PC-3 (cell line): ENCODE results near the gene TAF4. TPM values are rescaled to one million over a fixed set of nuclear protein-coding genes. Genes with fewer than 3 reads are reported as not detected.

Experiments used
- ATAC-seq: fragments of 200-7000 bp; cut with Tn5 transposase; 2 replicates; pipeline ENCODE4 v1.9.1; 2020; ENCODE audit warnings: mild to moderate bottlenecking, moderate library complexity
- BruUV-seq: library from RNA; stranded (reverse); fragments of 400-500 nt; replicated peaks from 2 replicates; lab custom pipeline; 2021; lab: Mats Ljungman, UMichigan
- CTCF ChIA-PET: fragments of 300-600 bp; sonication (Branson Sonifier 250); formaldehyde crosslinking; loops from one replicate; lab custom pipeline; 2022; ENCODE audit warnings: antibody characterized with exemption; lab: Charles Lee
- POLR2A ChIA-PET: fragments of 300-600 bp; sonication (Branson Sonifier 250); formaldehyde crosslinking; loops from one replicate; lab custom pipeline; 2022; ENCODE audit warnings: antibody characterized with exemption; ENCODE audit not compliant: unreplicated experiment; lab: Charles Lee
- DNase-seq: peaks from one replicate; pipeline ENCODE4 v3.0.0-alpha.2; 2015
- H2AFZ ChIP-seq: fragments of 300-600 bp; sonication (generic); 2 replicates; pipeline ENCODE4 v1.6.0; 2016; ENCODE audit warnings: antibody characterized with exemption, low read length
- H3F3A ChIP-seq: fragments of 300-600 bp; sonication (generic); one replicate; pipeline ENCODE4 v1.6.0; 2017; ENCODE audit warnings: antibody characterized with exemption, low read length, control low read depth, mild to moderate bottlenecking; ENCODE audit not compliant: unreplicated experiment
- H3K27ac ChIP-seq: fragments of 300-600 bp; sonication (generic); 2 replicates; pipeline ENCODE4 v1.5.1; 2016; ENCODE audit warnings: mild to moderate bottlenecking, low read length
- H3K27me3 ChIP-seq: fragments of 300-600 bp; sonication (generic); 2 replicates; pipeline ENCODE4 v1.6.1; 2016; ENCODE audit warnings: low read length, mixed read lengths
- H3K36me3 ChIP-seq: fragments of 300-600 bp; sonication (generic); 2 replicates; pipeline ENCODE4 v1.6.1; 2016; ENCODE audit warnings: low read depth, mixed run types, low read length, mixed read lengths
- H3K4me1 ChIP-seq: fragments of 300-600 bp; sonication (generic); 2 replicates; pipeline ENCODE4 v1.5.1; 2016; ENCODE audit warnings: low read length; ENCODE audit not compliant: insufficient read depth
- H3K4me2 ChIP-seq: fragments of 300-600 bp; sonication (generic); 2 replicates; pipeline ENCODE4 v1.6.0; 2016; ENCODE audit warnings: low read length
- H3K4me3 ChIP-seq: fragments of 300-600 bp; sonication (generic); 2 replicates; pipeline ENCODE4 v1.5.1; 2016; ENCODE audit warnings: mild to moderate bottlenecking, low read length, mixed read lengths
- H3K79me2 ChIP-seq: fragments of 300-600 bp; sonication (generic); 2 replicates; pipeline ENCODE4 v1.6.1; 2017; ENCODE audit warnings: low read length, mixed read lengths
- H3K9ac ChIP-seq: fragments of 300-600 bp; sonication (generic); 2 replicates; pipeline ENCODE4 v1.6.0; 2016; ENCODE audit warnings: mild to moderate bottlenecking, low read length
- H3K9me2 ChIP-seq: fragments of 300-600 bp; sonication (generic); replicated peaks from 2 replicates; pipeline ENCODE4 v1.6.1; 2016; ENCODE audit warnings: mixed run types, low read length, mixed read lengths
- H3K9me3 ChIP-seq: fragments of 300-600 bp; sonication (generic); 2 replicates; pipeline ENCODE4 v1.6.1; 2016; ENCODE audit warnings: low read length, mixed read lengths
- H4K20me1 ChIP-seq: fragments of 300-600 bp; sonication (generic); 2 replicates; pipeline ENCODE4 v1.6.1; 2016; ENCODE audit warnings: low read length, mixed read lengths
- CTCF ChIP-seq: fragments of 300-600 bp; sonication (generic); conservative IDR thresholded peaks from 2 replicates; pipeline ENCODE4 v1.5.1; 2017; ENCODE audit warnings: antibody characterized with exemption, low read depth, mild to moderate bottlenecking, low read length
- EZH2 ChIP-seq: fragments of 300-600 bp; sonication (generic); IDR thresholded peaks from one replicate; pipeline ENCODE4 v1.6.1; 2017; ENCODE audit warnings: antibody characterized with exemption, mild to moderate bottlenecking, low read length; ENCODE audit not compliant: unreplicated experiment
- EZH2phosphoT487 ChIP-seq: fragments of 300-600 bp; sonication (generic); IDR thresholded peaks from 2 replicates; pipeline ENCODE4 v1.6.1; 2018; ENCODE audit warnings: mild to moderate bottlenecking, antibody characterized with exemption, low read length, borderline replicate concordance
- intact Hi-C: fragments of 100-400 bp; cut with micrococcal nuclease; formaldehyde crosslinking; loops from 2 replicates; pipeline ENCODE4 v1.9.0; 2023
- total RNA-seq: library from RNA; depleted of rRNA; stranded (reverse); fragments of >200 nt; gene quantifications from 2 replicates; pipeline ENCODE4 v1.2.3, GENCODE V29; 2014

Gene TAF4
- total RNA-seq, 1 experiment from 2014 or later = 9.6 TPM

DNA sequence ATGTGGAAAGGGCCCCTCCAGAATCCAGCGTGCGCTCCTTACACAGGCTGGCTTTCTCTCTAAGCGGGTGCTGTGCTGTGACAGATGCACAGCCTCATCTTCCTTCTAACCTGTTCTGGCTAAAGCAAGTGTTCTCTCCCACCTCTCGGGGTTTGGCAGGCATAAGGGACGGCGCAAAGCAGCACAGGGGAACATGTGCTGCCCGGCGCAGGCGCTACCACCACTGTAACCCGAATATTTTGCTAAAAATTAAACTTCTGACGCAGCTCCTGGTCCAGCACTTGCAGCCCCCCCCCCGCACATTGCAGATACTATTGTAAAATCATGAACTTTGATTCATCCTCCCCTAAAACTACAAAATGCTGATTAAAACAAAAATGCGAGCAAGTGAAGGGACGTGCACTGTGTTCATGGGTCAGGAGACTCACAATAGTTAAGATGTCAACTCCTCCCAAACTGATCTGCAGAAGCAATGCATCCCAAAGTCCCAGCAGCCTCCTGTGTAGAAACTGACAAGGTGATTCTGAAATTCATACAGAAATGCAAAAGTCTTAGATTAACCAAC lies 43.0 kb downstream of the TAF4 start:
- ATAC-seq = no peak
- Histone ChIP-seq H3K4me3 (no peak overlapping the region), H3K4me1 (no peaks in the 10 kb centered on the region), H3K36me3 (no peaks in the 10 kb centered on the region; the same call in 1 of the 2 replicates), H2AFZ (no peak overlapping the region), H3K9me3 (no peaks in the 10 kb centered on the region), H3K27me3 (no peaks in the 10 kb centered on the region), H3K9ac (no peak overlapping the region), H3K9me2 (no peaks in the 10 kb centered on the region), H3K79me2 (peaks cover 99% of the 10 kb centered on the region), H3F3A (no peaks in the 10 kb centered on the region), H3K4me2 (no peak overlapping the region), H4K20me1 (peaks cover 18% of the 10 kb centered on the region; the same call in 1 of the 2 replicates), H3K27ac (no peak overlapping the region)
- BruUV-seq = no TSS peak
- ChIA-PET POLR2A (no interaction called here), CTCF (no interaction called here)
- no peak for DNase-seq
- TF ChIP-seq EZH2 (no peak), CTCF (no peak), EZH2phosphoT487 (no peak)
- intact Hi-C loops = no loop called here

GRCh38 chr20:62021793-62022385 lies 43.8 kb downstream of the TAF4 start:
- no peak overlapping the region for H3K27ac ChIP-seq
- no peaks in the 10 kb centered on the region for H3K27me3 ChIP-seq
- no peak overlapping the region for H3K4me2 ChIP-seq
- H2AFZ ChIP-seq = no peak overlapping the region
- POLR2A ChIA-PET = no interaction called here
- no TSS peak for BruUV-seq
- no peaks in the 10 kb centered on the region for H3K4me1 ChIP-seq
- DNase-seq (no peak), ATAC-seq (no peak)
- no peaks in the 10 kb centered on the region for H3F3A ChIP-seq
- no peak overlapping the region for H3K4me3 ChIP-seq
- TF ChIP-seq CTCF = no peak
- TF ChIP-seq EZH2phosphoT487 = no peak
- TF ChIP-seq EZH2 = no peak
- H3K36me3 ChIP-seq = no peaks in the 10 kb centered on the region; the same call in 1 of the 2 replicates
- CTCF ChIA-PET = no interaction called here
- peaks cover 17% of the 10 kb centered on the region; the same call in 1 of the 2 replicates for H4K20me1 ChIP-seq
- no peak overlapping the region for H3K9ac ChIP-seq
- H3K9me3 ChIP-seq = no peaks in the 10 kb centered on the region
- intact Hi-C loops = no loop called here
- H3K79me2 ChIP-seq = peaks cover 97% of the 10 kb centered on the region
- H3K9me2 ChIP-seq = no peaks in the 10 kb centered on the region
